Activated T-helper 2 cell treated with anti-CD3 and anti-CD28 coated beads, Interferon-gamma antibody, Interleukin-2, Interleukin-4, amounts not matched to agents 10 μg/mL and 5 μg/mL and 100 μg/mL, durations not matched to agents 14 hours and 24 hours and 36 hours (primary cell): ENCODE results near the gene ITGB6. TPM values are rescaled to one million over a fixed set of nuclear protein-coding genes. Genes with fewer than 3 reads are reported as not detected.
"Not testable (repeated sequence)": the region's sequence is repeated elsewhere in the genome, so short reads cannot be mapped to it uniquely, and the experiment has no call there.

ENCODE experiments used
- DNase-seq: peaks from one replicate; pipeline ENCODE4 v3.0.0; 2021; ENCODE audit warnings: low spot score
- H3K27ac Mint-ChIP-seq: one replicate; pipeline ENCODE4 v1.8.0; 2021; ENCODE audit warnings: mixed read lengths
- H3K27me3 Mint-ChIP-seq: one replicate; pipeline ENCODE4 v1.8.0; 2021; ENCODE audit warnings: low read depth, mixed read lengths
- H3K36me3 Mint-ChIP-seq: one replicate; pipeline ENCODE4 v1.8.0; 2021; ENCODE audit warnings: low read depth, mixed read lengths
- H3K4me1 Mint-ChIP-seq: one replicate; pipeline ENCODE4 v1.8.0; 2021; ENCODE audit warnings: low read depth, mixed read lengths
- H3K4me3 Mint-ChIP-seq: one replicate; pipeline ENCODE4 v1.8.0; 2021; ENCODE audit warnings: low read depth, mild to moderate bottlenecking, moderate library complexity, mixed read lengths
- H3K9me3 Mint-ChIP-seq: one replicate; pipeline ENCODE4 v1.8.0; 2021; ENCODE audit warnings: mixed read lengths
- intact Hi-C: fragments of 100-400 bp; cut with micrococcal nuclease; formaldehyde crosslinking; loops from one replicate; pipeline ENCODE4 v1.15.1; 2023
- total RNA-seq: library from RNA; stranded (reverse); gene quantifications from 2 replicates; pipeline ENCODE4 v1.2.3, GENCODE V29; 2022

Gene ITGB6
- total RNA-seq, 1 donor from 2014 or later, result not detected

- H3K4me3 Mint-ChIP-seq, result no peak overlapping the region
- H3K9me3 Mint-ChIP-seq, result no peaks in the 10 kb centered on the region
- H3K4me1 Mint-ChIP-seq, result no peaks in the 10 kb centered on the region
- no peaks in the 10 kb centered on the region for H3K36me3 Mint-ChIP-seq
- no peak for DNase-seq
- no peak overlapping the region for H3K27ac Mint-ChIP-seq
- peaks cover 9% of the 10 kb centered on the region for H3K27me3 Mint-ChIP-seq
- intact Hi-C loops, result no loop called here
Observed at GRCh38 chr2:160139350-160139749, 60.7 kb downstream of the ITGB6 start.

GRCh38 chr2:160138406-160138805 is 61.7 kb downstream of the ITGB6 start:
- Mint-ChIP-seq H3K4me3 (no peak overlapping the region), H3K27me3 (peaks cover 8% of the 10 kb centered on the region), H3K36me3 (no peaks in the 10 kb centered on the region), H3K4me1 (no peaks in the 10 kb centered on the region), H3K27ac (no peak overlapping the region), H3K9me3 (no peaks in the 10 kb centered on the region)
- no peak for DNase-seq
- intact Hi-C loops, result no loop called here

GRCh38 chr2:160137464-160137863 is 62.6 kb downstream of the ITGB6 start:
- Mint-ChIP-seq H3K9me3 (no peaks in the 10 kb centered on the region), H3K4me3 (no peak overlapping the region), H3K4me1 (no peaks in the 10 kb centered on the region), H3K36me3 (no peaks in the 10 kb centered on the region), H3K27me3 (peaks cover 8% of the 10 kb centered on the region), H3K27ac (no peak overlapping the region)
- intact Hi-C loops, result no loop called here
- no peak for DNase-seq

GRCh38 chr2:160132761-160133160 is 67.3 kb downstream of the ITGB6 start:
- intact Hi-C loops, result no loop called here

GRCh38 chr2:160126756-160127155 is 73.3 kb downstream of the ITGB6 start:
- Mint-ChIP-seq H3K27ac (no peak overlapping the region), H3K36me3 (no peaks in the 10 kb centered on the region), H3K27me3 (peaks cover 8% of the 10 kb centered on the region), H3K4me1 (no peaks in the 10 kb centered on the region), H3K4me3 (no peak overlapping the region), H3K9me3 (no peaks in the 10 kb centered on the region)
- intact Hi-C loops, result no loop called here
- no peak for DNase-seq

More at GRCh38 chr2:160132761-160133160, 67.3 kb downstream of the ITGB6 start:
- Mint-ChIP-seq H3K36me3 (no peaks in the 10 kb centered on the region), H3K27me3 (peaks cover 4% of the 10 kb centered on the region), H3K9me3 (no peaks in the 10 kb centered on the region), H3K4me1 (no peaks in the 10 kb centered on the region), H3K27ac (no peak overlapping the region), H3K4me3 (no peak overlapping the region)
- no peak for DNase-seq

GRCh38 chr2:160126315-160126714 is 73.8 kb downstream of the ITGB6 start:
- intact Hi-C loops, result no loop called here
- no peaks in the 10 kb centered on the region for H3K4me1 Mint-ChIP-seq
- H3K9me3 Mint-ChIP-seq, result no peaks in the 10 kb centered on the region
- no peak for DNase-seq
- H3K4me3 Mint-ChIP-seq, result no peak overlapping the region
- H3K27me3 Mint-ChIP-seq, result peaks cover 8% of the 10 kb centered on the region
- no peak overlapping the region for H3K27ac Mint-ChIP-seq
- H3K36me3 Mint-ChIP-seq, result no peaks in the 10 kb centered on the region

GRCh38 chr2:160125828-160126227 is 74.2 kb downstream of the ITGB6 start:
- no peak for DNase-seq
- Mint-ChIP-seq H3K4me1 (no peaks in the 10 kb centered on the region), H3K4me3 (no peak overlapping the region), H3K27me3 (peaks cover 7% of the 10 kb centered on the region), H3K9me3 (no peaks in the 10 kb centered on the region), H3K27ac (no peak overlapping the region), H3K36me3 (no peaks in the 10 kb centered on the region)
- intact Hi-C loops, result no loop called here

GRCh38 chr2:160125366-160125765 is 74.7 kb downstream of the ITGB6 start:
- H3K4me3 Mint-ChIP-seq, result no peak overlapping the region

GRCh38 chr2:160124571-160124970 is 75.5 kb downstream of the ITGB6 start:
- Mint-ChIP-seq H3K4me3 (no peak overlapping the region), H3K27ac (no peak overlapping the region), H3K27me3 (peaks cover 7% of the 10 kb centered on the region), H3K4me1 (no peaks in the 10 kb centered on the region), H3K36me3 (no peaks in the 10 kb centered on the region), H3K9me3 (no peaks in the 10 kb centered on the region)
- DNase-seq, result no peak
- intact Hi-C loops, result no loop called here

More at GRCh38 chr2:160125366-160125765, 74.7 kb downstream of the ITGB6 start:
- DNase-seq, result no peak
- Mint-ChIP-seq H3K4me1 (no peaks in the 10 kb centered on the region), H3K9me3 (no peaks in the 10 kb centered on the region), H3K36me3 (no peaks in the 10 kb centered on the region), H3K27ac (no peak overlapping the region), H3K27me3 (peaks cover 7% of the 10 kb centered on the region)
- intact Hi-C loops, result no loop called here

GRCh38 chr2:160114721-160115120 is 85.4 kb downstream of the ITGB6 start:
- intact Hi-C loops, H3K27me3 Mint-ChIP-seq: not testable (repeated sequence)

GRCh38 chr2:160114020-160114419 is 86.1 kb downstream of the ITGB6 start:
- no peaks in the 10 kb centered on the region for H3K36me3 Mint-ChIP-seq
- intact Hi-C loops, result no loop called here
- no peak for DNase-seq
- H3K27ac Mint-ChIP-seq, result no peak overlapping the region
- no peaks in the 10 kb centered on the region for H3K4me1 Mint-ChIP-seq
- no peaks in the 10 kb centered on the region for H3K9me3 Mint-ChIP-seq
- H3K4me3 Mint-ChIP-seq, result no peak overlapping the region
- H3K27me3 Mint-ChIP-seq, result peaks cover 3% of the 10 kb centered on the region

More at GRCh38 chr2:160114721-160115120, 85.4 kb downstream of the ITGB6 start:
- not testable (repeated sequence) for H3K4me1 Mint-ChIP-seq, H3K9me3 Mint-ChIP-seq, DNase-seq, H3K4me3 Mint-ChIP-seq, H3K27ac Mint-ChIP-seq, H3K36me3 Mint-ChIP-seq

GRCh38 chr2:160111951-160112798 is 87.9 kb downstream of the ITGB6 start:
- Mint-ChIP-seq H3K27me3 (peaks cover 3% of the 10 kb centered on the region), H3K27ac (no peak overlapping the region), H3K36me3 (no peaks in the 10 kb centered on the region), H3K4me1 (no peaks in the 10 kb centered on the region), H3K9me3 (no peaks in the 10 kb centered on the region), H3K4me3 (no peak overlapping the region)
- no peak for DNase-seq
- intact Hi-C loops, result no loop called here

GRCh38 chr2:160110674-160111239 is 89.3 kb downstream of the ITGB6 start:
- H3K27me3 Mint-ChIP-seq, result peaks cover 3% of the 10 kb centered on the region
- H3K4me3 Mint-ChIP-seq, result no peak overlapping the region
- no peaks in the 10 kb centered on the region for H3K36me3 Mint-ChIP-seq
- no peaks in the 10 kb centered on the region for H3K9me3 Mint-ChIP-seq
- DNase-seq, result no peak
- intact Hi-C loops, result loop anchor here (1.0 kb wide), 2 partner anchors 100 to 884 kb away; no protein-coding TSS in a partner anchor
- no peaks in the 10 kb centered on the region for H3K4me1 Mint-ChIP-seq
- no peak overlapping the region for H3K27ac Mint-ChIP-seq
